Measurements from ENCODE around the gene MICB. TPM values are rescaled to one million over a fixed set of nuclear protein-coding genes. Genes with fewer than 3 reads are reported as not detected.

Gene MICB
- total and polyA plus RNA-seq, 9 of the 15 experiments (the other 6 are each of a cell fraction or from before 2014, with no cell fraction given): 13.3 to 34.5 (median 19.8) TPM

GRCh38 chr6:31546958-31547726 lies 49.2 kb downstream of the MICB start, which contains the start of gene NFKBIL1 (continued):
- TF ChIP-seq MNT (conservative IDR thresholded peaks at IDR 0.05): peak; percentile 77 to 84
- TF ChIP-seq THRAP3 (IDR thresholded peaks at IDR 0.05; ENCODE audit: borderline replicate concordance): peak; percentile 84; the same call in 1 of the 2 replicates
- no peak for TF ChIP-seq CGGBP1 (CRISPR knock-in tag; IDR thresholded peaks at IDR 0.05)
- TF ChIP-seq RBM15 (IDR thresholded peaks at IDR 0.05; ENCODE audit: insufficient read depth, low read length): no peak
- TF ChIP-seq CHD7 (IDR thresholded peaks at IDR 0.05; ENCODE audit: low read depth, low read length): no peak
- no peak; the same call in 1 of the 2 replicates for TF ChIP-seq TRIM25 (IDR thresholded peaks at IDR 0.05; ENCODE audit: borderline replicate concordance)
- TF ChIP-seq SMARCE1 (IDR thresholded peaks at IDR 0.05): no peak
- no peak for TF ChIP-seq SMARCB1 (IDR thresholded peaks at IDR 0.05; ENCODE audit: insufficient read length, low read depth)
- TF ChIP-seq MXD1 (CRISPR knock-in tag; IDR thresholded peaks at IDR 0.05; ENCODE audit: borderline replicate concordance, poor library complexity, severe bottlenecking): no peak
- TF ChIP-seq CBFA2T2 (conservative IDR thresholded peaks at IDR 0.05): no peak
- no peak; the same call in 1 of the 2 replicates for TF ChIP-seq FOXJ2 (tag; IDR thresholded peaks at IDR 0.05)

Measured in K562 (cell line).